ENCODE data around the gene DIAPH3.

Gene DIAPH3

GRCh38 chr13:59874973-59875372 lies 288.8 kb downstream of the DIAPH3 start:
- no peak for DNase-seq (ENCODE audit: low read depth)

DNA sequence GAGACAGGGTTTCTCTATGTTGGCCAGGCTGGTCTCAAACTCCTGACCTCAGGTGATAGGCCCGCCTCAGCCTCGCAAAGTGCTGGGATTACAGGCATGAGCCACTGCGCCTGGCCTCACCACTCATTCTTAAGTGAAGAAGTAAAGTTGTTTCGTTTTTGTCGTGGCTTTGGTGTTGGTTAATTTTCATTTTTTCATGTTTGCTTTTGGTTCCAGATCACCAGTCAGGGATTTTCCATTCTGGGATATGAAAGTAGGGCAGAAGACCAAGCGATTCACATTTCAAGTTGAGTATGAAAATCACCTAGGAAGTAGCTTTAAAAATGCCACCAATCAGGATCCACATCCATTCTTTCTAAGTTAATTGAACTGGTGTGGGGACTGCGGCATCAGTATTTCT lies 289.9 kb downstream of the DIAPH3 start:
- no peak for DNase-seq (ENCODE audit: low read depth)

GRCh38 chr13:59873309-59873708 lies 290.4 kb downstream of the DIAPH3 start:
- DNase-seq (ENCODE audit: low read depth): no peak

DNA sequence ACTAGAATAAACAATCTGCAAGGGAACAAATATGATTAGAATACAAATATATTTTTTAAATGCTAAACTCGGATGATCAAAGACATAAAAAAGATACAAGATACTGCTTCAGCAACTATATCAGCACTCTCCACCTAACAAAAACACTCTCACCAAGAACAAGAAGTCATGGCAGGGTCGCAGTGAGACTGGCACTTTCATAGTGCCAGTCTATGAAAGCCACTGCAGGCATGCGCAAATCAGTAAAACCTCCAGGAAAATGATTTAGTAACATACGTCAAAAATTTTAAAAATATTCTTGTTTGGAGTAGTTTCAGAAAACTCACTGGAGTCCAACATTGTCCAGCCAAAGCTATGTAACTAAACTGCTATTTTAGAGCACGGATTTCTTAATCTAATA lies 295.9 kb downstream of the DIAPH3 start:
- DNase-seq (ENCODE audit: low read depth): no peak

DNA sequence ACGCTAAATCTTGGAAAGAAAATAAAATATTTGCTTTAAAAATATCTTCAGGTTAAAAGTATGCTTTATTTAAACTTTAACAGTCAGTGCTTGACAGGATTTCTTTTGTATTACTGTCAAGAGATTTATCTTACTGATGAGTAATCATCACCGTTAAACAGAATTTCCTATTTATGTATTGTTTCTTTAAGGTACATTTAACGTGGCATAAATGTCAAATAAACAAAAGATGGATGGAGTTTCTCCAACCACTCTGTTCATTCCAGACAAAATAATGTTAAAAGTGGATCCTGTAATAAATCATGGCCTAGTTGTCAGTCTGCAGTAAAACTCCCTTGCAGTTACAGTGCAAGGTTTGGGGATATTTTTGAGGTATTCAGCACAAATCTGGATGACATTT lies 298.3 kb downstream of the DIAPH3 start:
- no peak for DNase-seq (ENCODE audit: low read depth)

GRCh38 chr13:59863621-59864020 lies 300.1 kb downstream of the DIAPH3 start:
- no peak for DNase-seq (ENCODE audit: low read depth)

GRCh38 chr13:59861676-59862075 lies 302.1 kb downstream of the DIAPH3 start:
- no peak for DNase-seq (ENCODE audit: low read depth)

GRCh38 chr13:59856281-59856810 lies 307.4 kb downstream of the DIAPH3 start:
- no peak for DNase-seq (ENCODE audit: low read depth)

- no peak for DNase-seq (ENCODE audit: low read depth)
Measured at GRCh38 chr13:59846845-59847620, 316.7 kb downstream of the DIAPH3 start.

GRCh38 chr13:59843040-59843439 lies 320.7 kb downstream of the DIAPH3 start:
- no peak for DNase-seq (ENCODE audit: low read depth)

DNA sequence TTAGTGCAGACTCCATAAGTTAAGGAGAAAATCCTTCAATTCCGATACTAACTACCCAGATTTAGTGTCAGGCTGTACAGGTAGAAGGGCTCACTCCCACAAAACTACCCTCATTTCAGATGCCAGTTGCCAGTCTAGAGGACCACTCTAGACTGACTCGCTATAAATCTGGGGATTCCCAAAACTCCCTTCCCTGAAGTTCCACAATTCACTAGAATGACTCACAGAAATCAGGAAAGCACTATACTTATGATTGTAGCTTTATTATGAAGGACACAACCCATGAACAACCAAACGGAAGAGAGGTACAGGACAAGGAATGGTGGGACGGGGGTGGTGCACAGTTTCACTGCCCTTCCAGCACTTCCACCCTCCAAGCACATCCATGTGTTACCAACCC lies 321.2 kb downstream of the DIAPH3 start:
- no peak for DNase-seq (ENCODE audit: low read depth)

DNA sequence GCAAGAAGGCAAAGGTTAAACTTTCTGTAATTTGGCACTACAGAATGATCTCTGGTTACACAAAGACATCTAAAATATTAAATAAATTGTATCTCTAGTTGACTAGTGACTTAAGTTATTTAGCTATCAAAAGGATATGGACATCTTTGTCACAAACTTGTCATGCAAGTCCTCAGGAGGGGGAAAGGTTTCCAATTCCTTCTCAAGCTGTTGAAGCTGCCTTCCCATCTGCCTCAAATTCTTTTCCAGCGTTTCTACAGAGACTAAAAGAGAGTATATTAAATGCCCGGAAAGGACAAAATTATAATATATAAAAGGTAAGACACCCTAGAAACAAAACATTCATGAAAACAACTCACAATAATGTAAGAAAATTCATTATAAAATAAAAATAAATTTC lies 324.5 kb downstream of the DIAPH3 start:
- no peak for DNase-seq (ENCODE audit: low read depth)

GRCh38 chr13:59837101-59837500 lies 326.6 kb downstream of the DIAPH3 start:
- DNase-seq (ENCODE audit: low read depth): no peak

DNA sequence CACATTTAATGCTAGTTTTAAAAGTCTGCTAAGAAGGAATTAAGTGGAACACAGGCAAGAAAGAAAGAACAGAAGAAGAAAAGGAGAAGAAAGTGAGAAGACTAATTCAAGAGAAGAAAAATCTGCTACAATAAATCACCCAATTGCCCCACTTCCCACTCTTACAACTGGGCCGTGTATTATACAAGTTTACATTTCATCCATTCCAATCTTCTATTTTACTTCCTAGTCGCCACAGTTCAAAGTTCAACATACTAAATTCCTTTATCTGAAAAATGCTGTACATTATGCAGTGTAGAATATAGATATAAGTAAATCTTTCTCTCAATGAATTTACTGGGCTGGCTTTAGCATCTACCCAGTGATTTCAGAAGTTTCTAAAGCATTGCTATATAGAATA lies 328.2 kb downstream of the DIAPH3 start:
- no peak for DNase-seq (ENCODE audit: low read depth)

DNA sequence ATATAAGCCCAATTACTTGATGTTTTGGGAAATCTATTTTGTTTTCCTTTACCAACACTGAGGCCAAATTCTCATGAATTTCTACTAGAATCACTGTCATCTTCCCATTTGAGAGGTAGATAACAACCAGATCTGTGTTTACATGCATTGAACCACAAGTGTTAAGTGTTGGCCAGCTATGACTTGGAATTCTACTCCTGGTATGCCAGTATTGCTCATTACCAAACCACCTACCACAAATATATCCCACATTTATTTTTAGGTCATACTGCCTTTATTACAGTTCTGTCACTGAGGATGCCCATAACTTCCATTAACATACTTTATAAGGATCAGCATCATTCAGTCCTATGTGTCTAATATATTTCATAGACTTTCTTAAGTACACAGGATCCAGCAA lies 328.9 kb downstream of the DIAPH3 start:
- DNase-seq (ENCODE audit: low read depth): no peak

DNA sequence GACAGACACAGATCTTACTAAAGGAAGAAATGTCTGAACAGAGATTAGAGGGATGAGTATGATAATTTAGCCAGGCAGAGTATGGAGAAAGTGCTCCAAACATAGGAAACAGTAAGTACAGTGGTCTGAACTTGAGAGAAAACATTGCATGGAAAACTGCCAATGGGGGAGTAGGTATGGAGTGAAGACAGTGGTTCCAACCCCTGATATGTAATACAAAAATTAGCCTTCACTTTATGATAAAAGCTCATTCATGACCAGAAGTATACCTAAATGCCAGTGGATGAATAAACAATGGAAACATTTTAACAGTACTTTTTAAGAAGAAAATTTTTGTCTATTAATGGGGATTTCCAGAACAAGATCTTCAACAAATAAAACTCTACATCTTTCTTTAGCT lies 334.0 kb downstream of the DIAPH3 start:
- no peak for DNase-seq (ENCODE audit: low read depth)

GRCh38 chr13:59823486-59823885 lies 340.2 kb downstream of the DIAPH3 start:
- no peak for DNase-seq (ENCODE audit: low read depth)

DNA sequence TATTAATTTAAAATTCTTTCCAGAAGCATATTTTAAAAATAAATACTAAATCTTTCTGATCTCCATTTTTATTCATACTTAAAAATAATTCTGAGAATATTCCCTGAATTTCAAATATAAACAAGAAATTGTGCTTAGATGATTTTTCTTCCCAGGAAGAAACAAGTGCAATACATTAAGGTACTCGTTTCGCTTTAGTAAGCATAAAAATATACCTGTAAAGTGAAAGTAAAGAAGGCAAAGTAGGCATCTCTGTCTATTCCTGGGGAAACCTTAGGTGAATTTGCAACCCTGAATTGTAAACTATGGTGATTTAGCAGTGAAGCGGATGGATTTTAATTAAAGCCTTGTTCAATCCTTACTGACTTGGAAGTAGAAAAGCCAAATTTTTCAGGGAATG lies 354.2 kb downstream of the DIAPH3 start:
- no peak for DNase-seq (ENCODE audit: low read depth)

DNA sequence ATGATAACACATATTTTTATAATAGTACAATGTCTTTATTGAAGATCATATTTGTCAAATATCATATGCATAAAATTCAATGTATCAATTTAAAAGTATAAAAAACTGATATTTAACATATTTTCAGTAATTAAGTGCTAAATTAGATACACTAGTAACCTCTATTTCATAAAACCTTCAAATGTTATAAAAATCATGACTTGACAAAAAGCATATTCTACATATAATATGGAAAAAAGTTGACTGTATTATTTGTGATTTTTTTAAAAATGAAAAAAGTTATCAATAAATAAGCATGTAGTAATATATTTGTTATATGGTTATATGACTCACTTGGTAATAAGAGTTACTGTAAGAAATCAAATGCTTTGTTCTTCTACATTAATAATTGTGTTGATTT lies 356.9 kb downstream of the DIAPH3 start:
- no peak for DNase-seq (ENCODE audit: low read depth)

- no peak for DNase-seq (ENCODE audit: low read depth)
Measured at GRCh38 chr13:59801107-59801880, 362.4 kb downstream of the DIAPH3 start.

DNA sequence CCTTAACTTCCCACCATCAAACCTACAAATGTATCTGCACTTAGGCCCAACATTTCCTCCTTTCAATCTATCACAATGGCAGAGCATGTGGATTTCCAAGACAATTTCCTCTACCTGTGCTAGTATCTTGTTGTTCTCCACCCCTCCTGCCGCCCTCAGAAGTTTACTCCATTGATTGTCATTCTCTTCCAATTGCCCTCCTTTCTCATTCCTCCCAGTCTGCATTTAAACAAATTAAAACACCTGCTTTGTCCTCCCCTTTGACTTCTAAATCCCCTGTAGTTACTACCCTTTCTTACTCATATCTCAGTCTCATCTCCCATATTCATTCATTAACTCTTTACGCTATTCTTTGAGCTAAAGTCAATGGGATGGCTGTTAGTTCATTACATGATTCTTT lies 370.6 kb downstream of the DIAPH3 start:
- DNase-seq (ENCODE audit: low read depth): no peak

GRCh38 chr13:59790626-59791025 lies 373.1 kb downstream of the DIAPH3 start:
- DNase-seq (ENCODE audit: low read depth): no peak

DNA sequence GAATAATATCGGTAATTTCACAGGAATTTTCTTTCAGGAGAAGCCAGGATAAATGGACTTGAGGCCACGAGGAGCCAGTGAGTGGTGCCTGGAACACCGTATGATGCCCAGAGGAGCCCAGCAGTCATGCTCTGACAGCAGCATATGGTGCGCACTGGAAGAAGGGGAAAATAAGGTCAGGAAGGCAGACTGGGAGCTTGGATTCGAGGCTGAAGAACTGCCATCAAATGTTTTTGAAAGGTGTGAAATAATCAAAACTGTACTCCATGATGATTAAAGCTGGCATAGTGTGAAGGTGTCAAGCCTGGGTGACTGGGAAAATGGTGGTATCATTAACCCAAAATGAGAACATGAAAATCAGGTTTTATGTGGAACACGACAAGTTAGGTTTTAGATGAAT lies 374.2 kb downstream of the DIAPH3 start:
- no peak for DNase-seq (ENCODE audit: low read depth)

Measured in CMK (cell line).